IPS-NIHi7 (cell line): ENCODE results near the gene SAXO1.
A peak's percentile ranks its signal among the peaks of the same experiment; 100 is the strongest.
"Not testable (repeated sequence)": the region's sequence is repeated elsewhere in the genome, so short reads cannot be mapped to it uniquely, and the experiment has no call there.

ENCODE experiments used
- DNase-seq: peaks from one replicate; pipeline ENCODE4 v3.0.0; 2012; ENCODE audit warnings: mixed read lengths; ENCODE audit errors: extremely low spot score

SAXO1 gene, protein sequence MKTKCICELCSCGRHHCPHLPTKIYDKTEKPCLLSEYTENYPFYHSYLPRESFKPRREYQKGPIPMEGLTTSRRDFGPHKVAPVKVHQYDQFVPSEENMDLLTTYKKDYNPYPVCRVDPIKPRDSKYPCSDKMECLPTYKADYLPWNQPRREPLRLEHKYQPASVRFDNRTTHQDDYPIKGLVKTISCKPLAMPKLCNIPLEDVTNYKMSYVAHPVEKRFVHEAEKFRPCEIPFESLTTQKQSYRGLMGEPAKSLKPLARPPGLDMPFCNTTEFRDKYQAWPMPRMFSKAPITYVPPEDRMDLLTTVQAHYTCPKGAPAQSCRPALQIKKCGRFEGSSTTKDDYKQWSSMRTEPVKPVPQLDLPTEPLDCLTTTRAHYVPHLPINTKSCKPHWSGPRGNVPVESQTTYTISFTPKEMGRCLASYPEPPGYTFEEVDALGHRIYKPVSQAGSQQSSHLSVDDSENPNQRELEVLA

DNA sequence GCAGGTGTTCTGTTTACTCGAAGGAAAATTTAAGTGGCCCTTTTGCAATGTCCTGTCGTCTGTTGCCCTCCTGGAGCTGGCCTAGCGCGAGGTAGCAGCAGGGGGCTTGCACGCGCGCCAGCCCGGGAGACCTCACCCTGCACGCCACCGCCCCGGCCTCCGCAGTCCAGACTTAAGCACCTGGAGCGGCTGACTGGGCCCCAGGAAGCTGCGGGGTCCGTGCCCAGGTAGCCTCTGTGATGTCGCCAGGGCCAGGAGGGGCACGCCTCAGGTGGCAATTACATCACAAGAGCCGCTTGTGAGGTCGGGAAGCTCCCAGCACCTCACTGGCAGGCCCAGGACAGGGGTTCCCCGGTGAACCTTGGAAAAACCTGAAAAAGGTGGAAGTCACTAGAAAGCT, at the start of gene SAXO1:
SAXO1 (minus strand) TSS at position 195 of the 400 bp plus-strand sequence. CDS start 301 bp downstream, outside the sequence.
- DNase-seq = no peak

DNA sequence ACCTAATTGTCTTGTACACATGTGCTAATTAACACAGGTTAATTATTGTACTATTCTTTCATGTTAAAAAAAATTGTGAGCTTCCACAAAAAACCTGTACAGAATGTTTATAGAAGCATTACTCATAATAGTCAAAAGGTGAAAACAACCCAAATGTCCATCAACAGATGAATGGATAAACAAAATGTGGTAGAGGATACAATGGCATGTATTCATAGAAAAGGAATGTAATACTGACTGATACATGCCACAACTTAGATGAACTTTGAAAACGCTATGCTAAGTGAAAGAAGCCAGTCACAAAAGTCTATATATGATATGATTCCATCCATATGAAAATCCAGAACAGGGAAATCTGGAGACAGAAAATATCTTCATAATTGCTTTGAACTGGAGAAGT, 41.8 kb upstream of the SAXO1 start:
- no peak for DNase-seq

DNA sequence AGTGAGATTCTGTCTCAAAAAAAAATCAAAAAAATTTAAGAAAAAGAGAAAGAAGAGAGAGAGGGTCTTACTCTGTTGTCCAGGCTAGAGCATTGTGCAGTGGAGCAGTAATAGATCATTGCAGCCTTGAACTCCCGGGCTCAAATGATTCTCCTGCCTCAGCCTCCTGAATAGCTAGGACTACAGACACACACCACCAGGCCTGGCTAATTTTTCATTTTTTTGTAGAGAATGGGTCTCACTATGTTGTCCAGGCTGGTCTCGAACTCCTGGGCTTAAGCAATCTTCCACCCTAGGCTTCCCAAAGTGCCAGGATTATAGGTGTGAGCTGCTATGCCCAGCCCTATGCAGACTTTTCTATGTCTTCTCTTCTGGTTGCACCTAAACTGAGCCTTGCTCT, 41.2 kb upstream of the SAXO1 start:
- no peak for DNase-seq

DNA sequence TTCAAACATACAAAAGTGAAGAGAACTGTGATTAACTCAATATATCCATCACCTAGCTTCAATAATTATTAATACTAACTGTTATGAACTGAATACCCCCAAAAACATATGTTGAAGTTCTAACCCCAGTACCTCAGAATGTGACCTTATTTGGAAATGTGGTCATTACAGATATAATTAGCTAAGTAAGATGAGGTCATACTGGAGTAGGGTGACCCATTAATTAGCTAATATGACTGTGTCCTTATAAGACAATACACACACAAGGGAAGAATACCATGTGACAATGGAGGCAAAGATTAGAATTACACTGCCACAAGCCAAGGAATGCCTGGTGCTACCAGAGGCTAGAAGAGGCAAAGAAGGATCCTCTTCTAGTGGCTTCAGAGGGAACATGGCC, 24.0 kb upstream of the SAXO1 start:
- DNase-seq = no peak

DNA sequence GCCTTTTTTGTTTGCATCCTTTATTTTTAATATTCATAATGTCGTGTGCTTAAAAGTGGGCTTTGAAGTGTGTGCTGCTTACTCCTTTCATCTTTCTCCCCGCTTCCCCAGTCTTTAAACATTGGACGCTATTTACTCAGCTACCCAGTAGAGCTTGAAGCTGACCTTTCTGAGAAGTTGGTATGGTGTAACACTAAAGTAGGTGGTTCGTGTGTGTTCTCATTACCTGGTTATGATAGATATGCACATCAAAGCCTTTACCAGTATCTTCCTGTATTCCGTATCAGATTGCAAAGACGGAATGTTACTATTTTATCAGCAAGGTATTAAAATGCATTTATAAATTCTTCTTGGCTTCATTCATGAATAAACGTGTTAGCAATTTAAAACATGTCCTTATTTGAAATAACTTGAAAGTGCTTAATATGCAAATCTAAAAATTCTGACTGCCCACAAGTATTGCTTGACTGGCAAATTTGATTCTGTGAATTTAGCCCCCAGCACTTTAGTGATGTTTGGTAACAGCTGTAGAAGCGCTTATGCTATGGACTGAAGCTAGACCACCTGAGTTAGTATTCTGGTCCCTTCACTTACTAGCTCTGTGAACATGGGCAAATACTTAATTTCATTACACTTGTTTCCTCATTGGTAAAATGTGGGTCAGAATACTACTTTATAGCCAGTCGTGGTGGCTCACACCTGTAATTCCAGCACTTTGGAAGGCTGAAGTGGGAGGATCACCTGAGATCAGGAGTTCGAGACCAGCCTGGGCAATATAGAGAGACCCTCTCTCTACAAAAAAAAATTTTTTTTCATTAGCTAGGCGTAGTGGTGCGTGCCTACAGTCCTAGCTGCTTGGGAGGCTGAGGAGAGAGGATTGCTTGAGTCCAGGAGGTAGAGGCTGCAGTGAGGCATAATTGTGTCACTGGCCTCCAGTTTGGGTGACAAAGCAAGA, 17.9 kb upstream of the SAXO1 start:
- no peak for DNase-seq

DNA sequence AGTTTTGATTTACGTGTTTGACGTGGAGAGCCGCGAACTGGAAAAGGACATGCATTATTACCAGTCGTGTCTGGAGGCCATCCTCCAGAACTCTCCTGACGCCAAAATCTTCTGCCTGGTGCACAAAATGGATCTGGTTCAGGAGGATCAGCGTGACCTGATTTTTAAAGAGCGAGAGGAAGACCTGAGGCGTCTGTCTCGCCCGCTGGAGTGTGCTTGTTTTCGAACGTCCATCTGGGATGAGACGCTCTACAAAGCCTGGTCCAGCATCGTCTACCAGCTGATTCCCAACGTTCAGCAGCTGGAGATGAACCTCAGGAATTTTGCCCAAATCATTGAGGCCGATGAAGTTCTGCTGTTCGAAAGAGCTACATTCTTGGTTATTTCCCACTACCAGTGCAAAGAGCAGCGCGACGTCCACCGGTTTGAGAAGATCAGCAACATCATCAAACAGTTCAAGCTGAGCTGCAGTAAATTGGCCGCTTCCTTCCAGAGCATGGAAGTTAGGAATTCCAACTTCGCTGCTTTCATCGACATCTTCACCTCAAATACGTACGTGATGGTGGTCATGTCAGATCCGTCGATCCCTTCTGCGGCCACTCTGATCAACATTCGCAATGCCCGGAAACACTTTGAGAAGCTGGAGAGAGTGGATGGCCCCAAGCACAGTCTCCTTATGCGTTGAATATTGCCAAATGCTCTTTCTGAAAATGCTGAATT, 17.1 kb upstream of the SAXO1 start:
- DNase-seq = no peak

DNA sequence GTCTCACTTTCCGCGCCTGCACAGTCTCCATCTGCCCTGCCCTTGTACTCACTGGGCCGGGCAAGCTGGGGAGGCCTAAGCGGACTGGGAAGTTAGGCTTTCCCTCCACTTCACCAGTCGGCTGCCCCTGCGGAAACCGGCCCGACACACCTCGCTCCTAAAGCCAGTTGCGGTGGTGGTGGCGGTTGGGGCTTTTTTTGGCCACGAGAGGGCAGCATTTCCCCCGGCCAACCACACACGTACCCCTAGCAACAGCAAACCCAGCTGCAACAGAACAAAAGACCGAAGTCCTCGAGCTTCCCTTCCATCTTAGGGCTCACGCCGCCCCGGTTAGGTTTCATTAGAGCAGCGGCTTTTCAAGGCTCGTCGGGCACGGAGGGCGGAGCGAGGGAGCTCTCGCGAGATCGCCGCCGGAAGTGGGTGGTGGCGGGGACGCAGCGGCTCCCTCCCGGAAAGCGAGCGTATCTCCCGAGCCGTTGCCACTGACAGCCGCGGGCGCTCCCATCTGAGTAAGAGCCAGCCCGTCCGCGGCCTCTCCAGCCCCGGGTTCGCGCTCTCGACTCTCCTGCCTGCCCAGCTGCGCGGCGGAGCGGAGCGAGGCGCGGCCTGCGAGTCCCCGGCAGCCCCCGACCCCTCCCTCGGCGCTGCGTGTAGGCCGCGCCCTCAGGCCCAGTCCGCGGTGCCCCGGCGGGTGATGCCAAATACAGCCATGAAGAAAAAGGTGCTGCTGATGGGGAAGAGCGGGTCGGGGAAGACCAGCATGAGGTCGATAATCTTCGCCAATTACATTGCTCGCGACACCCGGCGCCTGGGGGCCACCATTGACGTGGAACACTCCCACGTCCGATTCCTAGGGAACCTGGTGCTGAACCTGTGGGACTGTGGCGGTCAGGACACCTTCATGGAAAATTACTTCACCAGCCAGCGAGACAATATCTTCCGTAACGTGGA, 16.2 kb upstream of the SAXO1 start, which contains the start of gene RRAGA:
RRAGA (plus strand) TSS at position 462 of the 951 bp plus-strand sequence; CDS start at position 695, 233 bp downstream.
- peak; percentile 97 for DNase-seq

DNA sequence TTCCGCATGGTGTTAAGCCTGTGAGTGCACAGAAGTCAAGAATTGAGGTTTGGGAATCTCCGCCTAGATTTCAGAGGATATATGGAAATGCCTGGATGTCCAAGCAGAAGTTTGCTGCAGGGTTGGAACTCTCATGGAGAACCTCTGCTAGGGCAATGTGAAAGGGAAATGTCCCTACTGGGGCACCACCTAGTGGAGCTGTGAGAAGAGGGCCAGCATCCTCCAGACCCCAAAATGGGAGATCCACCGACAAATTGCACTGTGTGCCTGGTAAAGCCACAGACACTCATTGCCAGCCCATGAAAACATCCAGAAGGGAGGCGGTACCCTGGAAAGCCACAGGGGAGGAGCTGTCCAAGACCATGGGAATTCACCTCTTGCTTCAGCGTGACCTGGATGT, 3.6 kb upstream of the SAXO1 start:
- DNase-seq = no peak

DNA sequence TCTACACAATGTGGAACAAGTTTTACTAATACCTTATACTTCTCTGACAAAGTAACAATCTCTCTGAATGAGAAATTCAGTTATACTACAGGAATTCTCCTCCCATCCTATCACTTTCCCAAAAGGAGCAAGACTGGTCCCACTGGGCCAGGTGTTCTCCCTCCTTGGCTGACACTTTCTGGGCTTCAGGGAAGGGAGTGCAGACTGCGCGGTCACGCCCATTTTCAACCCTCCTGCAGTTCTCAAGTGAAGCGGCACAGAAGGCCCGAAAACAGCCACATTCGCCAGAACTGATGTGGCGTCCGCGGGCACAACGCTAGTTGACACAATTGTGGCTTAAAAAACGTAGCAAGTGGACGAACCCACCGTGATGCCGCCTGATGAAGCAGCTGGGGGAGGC, 603 bp downstream of the SAXO1 start:
- no peak for DNase-seq

DNA sequence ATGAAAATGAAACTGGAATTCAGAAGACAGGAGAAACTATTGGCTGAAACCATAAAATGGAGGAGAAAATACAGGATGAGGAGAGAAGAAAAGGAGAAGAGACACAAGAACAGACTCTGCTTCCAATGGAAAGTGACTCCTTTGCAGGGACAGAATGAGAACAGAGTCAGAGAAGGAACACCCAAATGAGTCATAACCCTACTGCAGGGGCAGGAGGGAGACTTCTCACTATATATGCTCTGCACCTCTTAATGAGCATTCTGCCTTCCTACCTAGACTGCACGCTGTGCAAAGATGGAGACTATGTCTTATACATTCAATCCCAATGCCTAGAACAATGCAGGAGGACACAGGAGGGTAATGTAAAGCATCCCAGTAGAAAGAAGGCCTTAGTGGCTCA, 2.1 kb downstream of the SAXO1 start:
- no peak for DNase-seq

DNA sequence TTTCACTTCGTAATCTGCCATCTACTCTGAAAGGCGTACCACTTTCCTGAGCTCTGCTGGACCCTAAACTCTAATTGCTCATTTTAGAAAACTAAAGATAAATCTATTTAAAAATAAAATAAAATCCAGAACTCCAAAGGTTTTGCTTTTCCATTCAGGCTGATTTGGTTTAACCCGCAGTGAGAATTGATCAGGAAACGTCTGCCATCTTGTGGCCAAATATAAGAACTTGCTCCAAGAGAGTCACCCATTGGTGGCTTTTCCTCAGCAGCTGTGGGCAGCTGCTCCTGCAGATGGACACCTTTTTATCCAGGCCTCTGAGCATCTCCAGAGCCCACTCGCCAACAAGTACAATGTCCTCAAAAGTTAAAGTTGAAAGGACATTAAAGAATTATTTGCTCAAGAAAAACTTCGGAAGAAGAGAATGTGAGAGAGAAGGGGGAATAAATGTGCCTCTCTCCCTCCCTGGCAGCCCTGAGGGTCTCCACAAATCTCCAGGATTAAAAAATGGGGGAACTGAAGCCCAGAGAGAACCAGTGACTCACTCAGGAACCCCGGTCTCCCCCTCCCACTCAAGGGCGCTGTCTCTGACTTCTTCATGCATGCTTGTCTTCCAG, 4.1 kb downstream of the SAXO1 start:
- DNase-seq = peak; percentile 85

DNA sequence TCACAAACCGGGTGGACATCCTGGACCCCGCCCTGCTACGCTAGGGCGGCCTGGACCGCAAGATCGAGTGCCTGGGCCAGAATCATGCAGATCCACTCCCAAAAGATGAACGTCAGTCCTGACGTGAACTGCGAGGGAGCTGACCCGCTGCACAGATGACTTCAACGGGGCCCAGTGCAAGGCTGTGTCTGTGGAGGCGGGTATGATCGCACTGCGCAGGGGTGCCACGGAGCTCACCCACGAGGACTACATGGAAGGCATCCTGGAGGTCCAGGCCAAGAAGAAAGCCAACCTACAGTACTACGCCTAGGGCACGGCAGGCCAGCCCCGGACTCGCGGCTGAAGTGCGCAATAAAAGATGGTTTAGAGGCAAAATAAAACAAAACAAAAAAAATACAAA, 5.2 kb downstream of the SAXO1 start:
- no peak for DNase-seq

DNA sequence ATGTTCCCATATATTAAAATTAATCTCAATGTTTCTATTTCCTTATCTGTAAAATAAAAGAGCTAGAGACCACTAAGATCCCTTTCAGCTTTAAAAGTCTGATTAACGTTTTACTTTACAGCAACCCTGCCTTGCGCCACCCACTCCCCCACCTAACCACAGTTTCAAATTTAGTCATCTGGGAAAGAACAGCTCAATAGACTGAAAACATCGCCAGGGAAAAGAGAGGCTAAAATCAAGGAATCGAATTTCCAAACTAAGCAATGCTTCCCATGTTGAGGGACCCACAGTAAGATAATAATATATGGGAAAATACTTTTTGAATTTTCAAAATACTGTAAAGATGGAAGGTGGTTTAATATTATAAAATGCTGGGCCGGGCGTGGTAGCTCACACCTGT, 6.6 kb downstream of the SAXO1 start:
- no peak for DNase-seq

DNA sequence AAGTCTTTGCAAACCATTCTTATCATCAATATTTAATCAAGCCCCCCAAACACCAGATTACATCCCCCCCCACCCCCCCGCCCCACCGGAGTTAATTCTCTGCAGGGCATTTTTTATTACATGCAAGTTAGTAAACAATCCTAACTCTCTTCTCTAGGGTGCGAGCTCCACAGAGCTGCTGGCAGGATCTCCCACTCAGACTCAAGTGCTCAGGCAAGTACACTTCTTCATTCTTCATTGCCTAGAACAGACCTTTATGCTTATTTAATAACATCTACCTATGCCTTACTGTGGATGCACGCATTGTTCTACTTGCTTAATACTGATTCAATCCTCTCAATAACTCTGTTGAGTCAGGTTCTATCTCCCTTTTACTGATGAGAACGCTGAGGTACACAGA, 9.9 kb downstream of the SAXO1 start:
- no peak for DNase-seq

DNA sequence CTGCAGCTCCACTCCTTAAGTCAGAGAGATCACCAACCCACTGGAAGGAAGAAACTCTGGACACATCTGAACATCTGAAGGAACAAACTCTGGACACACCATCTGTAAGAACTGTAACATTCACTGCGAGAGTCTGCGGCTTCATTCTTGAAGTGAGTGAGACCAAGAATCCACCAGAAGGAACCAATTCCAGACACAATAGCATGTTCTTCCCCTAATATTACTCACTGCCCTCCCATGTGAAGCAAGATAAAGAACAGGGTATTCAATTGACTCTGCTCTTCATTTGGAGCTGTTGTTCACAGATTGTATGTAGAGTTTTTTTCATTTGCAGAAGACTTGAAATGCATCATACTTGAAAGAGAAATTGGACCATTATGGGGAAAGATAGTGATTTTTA, 10.8 kb downstream of the SAXO1 start:
- no peak for DNase-seq

DNA sequence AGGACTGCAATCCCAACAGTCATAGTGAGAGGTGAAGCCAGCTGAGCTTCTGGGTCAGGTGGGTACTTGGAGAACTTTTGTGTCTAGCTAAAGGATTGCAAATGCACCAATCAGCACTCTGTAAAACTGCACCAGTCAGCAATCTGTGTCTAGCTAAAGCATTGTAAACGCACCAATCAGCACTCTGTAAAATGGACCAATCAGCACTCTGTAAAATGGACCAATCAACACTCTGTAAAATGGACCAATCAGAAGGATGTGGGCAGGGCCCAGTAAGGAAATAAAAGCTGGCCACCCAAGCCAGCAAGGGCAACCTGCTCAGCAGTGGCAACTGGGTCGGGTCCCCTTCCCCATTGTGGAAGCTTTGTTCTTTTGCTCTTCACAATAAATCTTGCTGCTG, 11.4 kb downstream of the SAXO1 start:
- DNase-seq = not testable (repeated sequence)

DNA sequence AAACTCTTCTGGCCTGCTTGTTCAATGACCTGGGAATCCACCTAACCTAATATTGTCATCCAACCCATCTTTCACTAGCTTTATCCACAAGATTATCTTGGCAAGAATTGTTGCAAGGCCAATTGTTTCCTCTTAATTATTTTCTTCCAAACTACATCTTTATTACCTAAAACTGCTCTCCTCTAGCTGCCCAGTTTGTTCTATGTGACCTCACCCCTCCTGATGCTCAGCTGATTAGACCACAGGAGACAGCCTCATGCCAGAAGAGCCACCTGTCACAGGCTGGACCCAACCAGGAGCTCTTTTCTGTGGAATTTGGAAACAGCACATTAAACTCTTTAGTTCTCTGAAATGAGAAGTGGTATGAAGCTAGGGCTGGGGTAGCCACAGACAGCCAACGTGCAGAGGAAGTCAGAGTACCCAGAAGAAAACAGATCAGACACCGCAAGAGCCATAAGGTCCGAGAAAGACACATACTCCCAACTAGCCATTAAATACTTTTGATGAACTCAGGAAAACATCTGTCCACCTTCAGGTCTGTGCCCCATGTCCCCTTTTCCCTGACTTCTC, 12.0 kb downstream of the SAXO1 start:
- no peak for DNase-seq

DNA sequence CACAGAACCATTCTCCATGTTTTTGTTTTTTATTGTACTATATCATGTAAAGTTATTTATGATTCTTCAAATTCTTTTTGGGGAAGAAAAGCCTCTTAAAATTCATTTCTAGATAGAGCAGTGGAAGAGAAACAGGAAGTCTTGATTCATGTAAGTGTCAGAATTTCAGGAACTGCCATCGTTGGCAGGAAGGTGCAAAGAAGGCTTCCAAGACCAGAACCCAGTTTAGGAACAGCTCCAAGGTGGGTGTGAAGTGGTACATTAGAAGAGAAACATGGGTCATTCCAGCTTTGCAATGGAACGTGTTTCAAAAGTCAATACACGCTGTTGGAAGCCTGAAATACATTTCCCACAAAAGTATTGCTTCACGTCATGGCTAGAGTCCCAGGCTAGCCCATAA, 14.8 kb downstream of the SAXO1 start:
- no peak for DNase-seq

DNA sequence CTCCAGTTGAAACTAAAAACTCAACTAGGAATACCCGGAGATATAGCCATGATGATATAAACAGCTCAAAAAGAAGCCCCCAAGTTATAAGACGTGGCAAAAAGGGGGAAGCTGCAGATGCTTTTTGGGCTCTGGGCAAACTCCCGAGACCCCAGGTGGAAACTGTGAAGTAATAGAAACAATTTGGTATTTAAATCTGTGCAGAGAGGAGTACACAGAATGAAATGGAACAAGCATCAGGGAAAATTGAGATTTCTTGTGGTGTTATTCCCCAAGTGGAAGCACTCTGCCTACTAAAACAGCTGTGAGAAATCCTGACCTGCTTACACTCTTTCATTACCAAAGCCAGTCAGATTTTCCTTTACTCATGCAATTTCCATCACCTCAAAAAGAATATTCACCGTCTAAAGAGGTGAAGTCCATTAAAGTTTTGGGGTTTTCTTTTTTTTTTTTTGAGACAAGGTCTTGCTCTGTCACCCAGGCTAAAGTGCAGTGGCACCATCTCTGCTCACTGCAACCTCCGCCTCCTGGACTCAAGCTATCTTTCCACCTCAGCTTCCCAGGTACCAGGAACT, 23.5 kb downstream of the SAXO1 start:
- no peak for DNase-seq

DNA sequence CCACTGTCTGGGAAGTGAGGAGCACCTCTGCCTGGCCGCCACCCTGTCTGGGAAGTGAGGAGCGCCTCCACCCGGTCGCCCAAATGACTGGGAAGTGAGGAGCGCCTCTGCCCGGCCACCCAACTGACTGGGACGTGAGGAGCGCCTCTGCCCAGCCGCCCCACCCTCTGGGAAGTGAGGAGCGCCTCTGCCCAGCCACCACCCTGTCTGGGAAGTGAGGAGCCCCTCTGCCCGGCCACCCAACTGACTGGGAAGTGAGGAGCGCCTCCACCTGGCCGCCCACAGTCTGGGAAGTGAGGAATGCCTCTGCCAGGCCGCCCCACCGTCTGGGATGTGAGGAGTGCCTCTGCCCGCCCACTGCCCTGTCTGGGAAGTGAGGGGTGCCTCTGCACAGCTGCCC, 32.9 kb downstream of the SAXO1 start:
- DNase-seq = no peak
